ENCODE data around the gene EXOSC3. TPM values are rescaled to one million over a fixed set of nuclear protein-coding genes. Genes with fewer than 3 reads are reported as not detected.

Gene EXOSC3
- total and polyA plus RNA-seq, 9 of the 15 experiments (the other 6 are each of a cell fraction or from before 2014, with no cell fraction given) = 18.5 to 266 (median 114) TPM

GRCh38 chr9:37751186-37751585, 33.7 kb downstream of the EXOSC3 start (continued):
- TF ChIP-seq SOX6 (IDR thresholded peaks at IDR 0.05) (no peak), XRCC3 (IDR thresholded peaks at IDR 0.05) (no peak), ZBTB8A (IDR thresholded peaks at IDR 0.05; ENCODE audit: partially characterized antibody) (no peak), BRCA1 (IDR thresholded peaks at IDR 0.05) (no peak), BRCA1 (CRISPR knock-in tag; IDR thresholded peaks at IDR 0.05) (no peak), HSF4 (CRISPR knock-in tag; IDR thresholded peaks at IDR 0.05; ENCODE audit: borderline replicate concordance) (no peak), NR4A1 (CRISPR knock-in tag; IDR thresholded peaks at IDR 0.05) (no peak), NR4A1 (tag; IDR thresholded peaks at IDR 0.05) (no peak), BRF1 (IDR thresholded peaks at IDR 0.05; ENCODE audit: borderline replicate concordance, extremely low read depth, insufficient read length) (no peak)

DNA sequence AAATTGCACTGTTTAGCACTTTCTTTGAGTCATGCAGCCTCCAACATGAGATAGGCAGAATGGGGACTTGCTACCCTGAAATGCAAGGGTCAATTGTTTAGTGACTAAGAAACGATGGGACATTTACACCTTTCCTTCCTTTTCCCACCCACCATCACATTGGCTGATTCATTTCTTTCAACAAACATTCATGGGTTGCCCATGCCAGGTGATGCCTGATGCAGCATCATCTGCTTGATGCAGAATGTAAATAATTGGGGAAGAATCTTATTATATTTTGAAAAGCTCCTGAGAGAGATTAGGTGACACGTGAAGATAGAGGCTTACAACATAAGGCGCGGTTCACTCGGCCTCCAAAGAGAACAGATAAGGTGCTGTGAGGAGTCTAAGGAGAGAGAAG, 35.7 kb downstream of the EXOSC3 start:
- Histone ChIP-seq H3K4me3 (no peak overlapping the region), H3K36me3 (ENCODE audit: control insufficient read depth, insufficient read depth, low read length) (no peaks in the 10 kb centered on the region), H3K27me3 (ENCODE audit: control insufficient read depth in 2 of 2, insufficient read depth in 2 of 2, low read length in 2 of 2) (peaks cover 0 to 16% of the 10 kb centered on the region in 2 experiments; a peak in 3 of 5 replicates), H3K4me1 (replicated peaks in 1 of 2; ENCODE audit: control insufficient read depth in 2 of 2, insufficient read depth in 2 of 2, low read length in 2 of 2) (peaks cover 15 to 23% of the 10 kb centered on the region in 2 experiments; a peak in 4 of 5 replicates), H3K9ac (ENCODE audit: insufficient read depth in 1 of 2, low read depth in 2 of 2, low read length in 2 of 2) (no peak overlapping the region), H3K9me1 (ENCODE audit: control insufficient read depth, insufficient read depth, low read length) (no peaks in the 10 kb centered on the region), H3K79me2 (ENCODE audit: control insufficient read depth, insufficient read depth, low read length) (peaks cover 5% of the 10 kb centered on the region), H3K27ac (ENCODE audit: extremely low read depth, low read depth, low read length) (no peak overlapping the region), H3K4me2 (ENCODE audit: insufficient read depth, low read length) (no peak overlapping the region), H4K20me1 (replicated peaks; ENCODE audit: control insufficient read depth, insufficient read depth, low read length) (no peaks in the 10 kb centered on the region), H3K9me3 (replicated peaks; ENCODE audit: control insufficient read depth, insufficient read depth, low read depth, low read length) (peaks cover 2% of the 10 kb centered on the region; the same call in 1 of the 2 replicates), H2AFZ (ENCODE audit: low read depth, low read length) (peak overlapping the region; percentile 26)
- POLR2A ChIA-PET = interaction anchor here (1.5 to 1.7 kb wide), 2 partner anchors 16 to 25 kb away, joined by 3 to 5 read pairs; no protein-coding TSS in a partner anchor
- no TSS peak for BruUV-seq (replicated peaks)
- whole genome bisulfite sequencing (ENCODE audit: insufficient coverage, low coverage, missing lambda C conversion rate) = 2% methylated on average over 5 of the region's 5 CpGs
- CTCF ChIA-PET (ENCODE audit: low intra/inter-chr PET ratio) = no interaction called here
- intact Hi-C loops (cut with micrococcal nuclease) (loop anchor here (5.0 to 10.0 kb wide), 4 partner anchors 157 to 416 kb away; partner anchors contain the start of genes SHB and TOMM5), in situ Hi-C loops (cut with MboI) (loop anchor here (25.0 kb wide), 1 partner anchor 613 kb away; no protein-coding TSS in a partner anchor)
- FAIRE-seq (peak; percentile 15), ATAC-seq (no peak), DNase-seq (ENCODE audit: extremely low read depth in 1 of 4, low spot score in 3 of 4) (peak in 2 of 4 experiments; percentile 44 to 60)
- TF ChIP-seq ELF4 (CRISPR knock-in tag; IDR thresholded peaks at IDR 0.05) (no peak), MNT (conservative IDR thresholded peaks at IDR 0.05) (0 out of 4 replicates have a peak, but pooled peaks of 1 of the 2 experiments have one; percentile 18), HNRNPH1 (optimal IDR thresholded peaks at IDR 0.05; ENCODE audit: low read depth, low read length) (no peak), BACH1 (tag; IDR thresholded peaks at IDR 0.05) (no peak), HNRNPUL1 (IDR thresholded peaks at IDR 0.05; ENCODE audit: low read length) (no peak), RAD21 (CRISPR knock-in tag; conservative IDR thresholded peaks at IDR 0.05 in 1 of 2, IDR thresholded peaks at IDR 0.05 in 1 of 2) (0 out of 4 replicates have a peak, but pooled peaks of 1 of the 2 experiments have one; percentile 2), NFATC3 (IDR thresholded peaks at IDR 0.05) (no peak), ZBTB34 (CRISPR knock-in tag; IDR thresholded peaks at IDR 0.05) (no peak), ZNF217 (CRISPR knock-in tag; IDR thresholded peaks at IDR 0.05) (no peak), CEBPB (tag; IDR thresholded peaks at IDR 0.05) (peak; percentile 42), SRF (CRISPR knock-in tag; IDR thresholded peaks at IDR 0.05) (no peak), DACH1 (IDR thresholded peaks at IDR 0.05; ENCODE audit: partially characterized antibody) (no peak), RB1 (IDR thresholded peaks at IDR 0.05; ENCODE audit: low read depth) (no peak)

Measured in K562 (cell line).